Endothelial cell of umbilical vein (primary cell): ENCODE results near the gene MICAL3. TPM values are rescaled to one million over a fixed set of nuclear protein-coding genes. Genes with fewer than 3 reads are reported as not detected.

Source experiments
- BruUV-seq: library from RNA; stranded (reverse); fragments of 400-500 nt; replicated peaks from 2 replicates; lab custom pipeline; 2021; lab: Mats Ljungman, UMichigan
- CTCF ChIA-PET: fragments of 300-600, 350-600 bp; sonication (Branson Sonifier 250); formaldehyde crosslinking; loops from one replicate; lab custom pipeline; 2021; ENCODE audit warnings: antibody characterized with exemption, inconsistent platforms; lab: Charles Lee
- POLR2A ChIA-PET: fragments of 300-600, 350-600 bp; sonication (Branson Sonifier 250); formaldehyde crosslinking; loops from one replicate; lab custom pipeline; 2021; ENCODE audit warnings: antibody characterized with exemption, inconsistent platforms; lab: Charles Lee
- DNase-seq: peaks from one replicate; pipeline ENCODE4 v3.0.0-alpha.2; 2011; ENCODE audit warnings: low read depth, low spot score
- FAIRE-seq: peaks from 2 replicates; lab custom pipeline; 2011; peaks lifted over from hg19 to GRCh38; lab: Jason Lieb, UNC
- H2AFZ ChIP-seq: 2 replicates; pipeline ENCODE4 v1.6.0; 2012; ENCODE audit warnings: low read depth, low read length, control low read depth, inconsistent platforms
- H3K27ac ChIP-seq: 2 replicates; pipeline ENCODE4 v1.5.1; 2011; ENCODE audit warnings: low read depth, mild to moderate bottlenecking, control low read depth, low read length, moderate library complexity; ENCODE audit not compliant: insufficient read depth
- H3K27me3 ChIP-seq, 2 experiments: 2 replicates each; pipeline versions ENCODE4 v1.6.0 to v1.6.1; 2011; ENCODE audit warnings: low read length in 2 of 2, mixed read lengths in 1 of 2; ENCODE audit not compliant: control insufficient read depth in 2 of 2, insufficient read depth in 2 of 2
- H3K36me3 ChIP-seq, 2 experiments: 2 replicates in 1 of 2; 3 replicates in 1 of 2; pipeline ENCODE4 v1.5.1; 2011; ENCODE audit warnings: low read length in 2 of 2, mild to moderate bottlenecking in 1 of 2, moderate library complexity in 1 of 2; ENCODE audit not compliant: control insufficient read depth in 2 of 2, insufficient read depth in 2 of 2; ENCODE audit errors: extremely low read depth in 1 of 2
- H3K4me1 ChIP-seq: 3 replicates; pipeline ENCODE4 v1.5.1; 2011; ENCODE audit warnings: mild to moderate bottlenecking, low read length; ENCODE audit not compliant: control insufficient read depth, insufficient read depth; ENCODE audit errors: extremely low read depth
- H3K4me2 ChIP-seq: 2 replicates; pipeline ENCODE4 v1.6.1; 2011; ENCODE audit warnings: low read length, control low read depth, mixed read lengths; ENCODE audit not compliant: insufficient read depth
- H3K4me3 ChIP-seq, 3 experiments: fragments of 200-600 bp in 1 of 3; sonication (generic), shearing (Covaris generic) in 1 of 3; replicated peaks in 1 of 3; 2 replicates each; pipeline ENCODE4 v1.5.1; 2011 to 2016; ENCODE audit warnings: control low read depth in 3 of 3, low read length in 3 of 3, mild to moderate bottlenecking in 2 of 3, inconsistent platforms in 1 of 3, low read depth in 1 of 3, moderate library complexity in 1 of 3; ENCODE audit not compliant: insufficient read depth in 1 of 3
- H3K79me2 ChIP-seq: 2 replicates; pipeline ENCODE4 v1.6.0; 2012; ENCODE audit warnings: low read length, inconsistent platforms; ENCODE audit not compliant: control insufficient read depth, insufficient read depth
- H3K9ac ChIP-seq: replicated peaks from 2 replicates; pipeline ENCODE3; 2011; ENCODE audit warnings: low read length, control low read depth; ENCODE audit not compliant: insufficient read depth; ENCODE audit errors: extremely low read depth
- H3K9me1 ChIP-seq: replicated peaks from 3 replicates; pipeline ENCODE4 v1.6.0; 2011; ENCODE audit warnings: mild to moderate bottlenecking, low read length; ENCODE audit not compliant: control insufficient read depth, insufficient read depth; ENCODE audit errors: extremely low read depth
- H3K9me3 ChIP-seq: replicated peaks from 2 replicates; pipeline ENCODE4 v1.5.1; 2012; ENCODE audit warnings: low read length, inconsistent platforms; ENCODE audit not compliant: control insufficient read depth, insufficient read depth
- H4K20me1 ChIP-seq: replicated peaks from 2 replicates; pipeline ENCODE3; 2011; ENCODE audit warnings: mild to moderate bottlenecking, low read length; ENCODE audit not compliant: control insufficient read depth, insufficient read depth; ENCODE audit errors: extremely low read depth
- EZH2 ChIP-seq: IDR thresholded peaks from 2 replicates; pipeline ENCODE4 v1.6.1; 2012; ENCODE audit warnings: borderline replicate concordance, low read depth, mild to moderate bottlenecking, moderate library complexity, low read length, inconsistent platforms; ENCODE audit not compliant: severe bottlenecking
- GATA2 ChIP-seq: IDR thresholded peaks from 2 replicates; pipeline ENCODE4 v1.7.0; 2011; ENCODE audit warnings: low read depth, mild to moderate bottlenecking, moderate library complexity, mixed read lengths, low read length; ENCODE audit not compliant: insufficient read length, insufficient read depth
- JUN ChIP-seq: IDR thresholded peaks from 2 replicates; pipeline ENCODE4 v1.6.1; 2011; ENCODE audit warnings: borderline replicate concordance, low read depth; ENCODE audit not compliant: insufficient read length, insufficient read depth
- MYC ChIP-seq: IDR thresholded peaks from one replicate; pipeline ENCODE4 v1.6.1; 2011; ENCODE audit warnings: mild to moderate bottlenecking, low read depth, low read length
- POLR2A ChIP-seq: IDR thresholded peaks from 2 replicates; pipeline ENCODE4 v1.6.1; 2012; ENCODE audit warnings: low read depth, mild to moderate bottlenecking, control low read depth, low read length
- POLR2AphosphoS5 ChIP-seq: IDR thresholded peaks from 2 replicates; pipeline ENCODE4 v1.6.1; 2012; ENCODE audit warnings: low read depth, mild to moderate bottlenecking, control low read depth, low read length, moderate library complexity; ENCODE audit not compliant: insufficient read depth
- dilution Hi-C: fragments of 300-500 bp; cut with MboI; formaldehyde crosslinking; loops from one replicate; pipeline ENCODE4 v1.15.0; 2019; ENCODE audit warnings: low sequenced_read_pairs; ENCODE audit not compliant: extremely low pct_ligation_motif_present
- intact Hi-C: fragments of 100-400 bp; cut with micrococcal nuclease; formaldehyde crosslinking; loops from one replicate; pipeline ENCODE4 v1.10.0; 2022
- polyA plus RNA-seq, 4 experiments: library from polyadenylated mRNA; depleted of rRNA in 3 of 4; stranded (reverse) in 3 of 4; unstranded in 1 of 4; fragments of >200 nt; gene quantifications; 2 replicates each; pipeline versions ENCODE4 v1.2.1 to v1.2.3, GENCODE V29; 2011 to 2012; ENCODE audit warnings: missing spikeins in 1 of 4
- total RNA-seq: library from RNA; stranded (reverse); gene quantifications from 2 replicates; pipeline ENCODE4 v1.2.3, GENCODE V29; 2021
- TF ChIP-seq, protein P1 (sequence below), 2 donors: IDR thresholded peaks; 1 replicate in 1 of 2; 2 replicates in 1 of 2; pipeline ENCODE4 v1.5.1; 2011; ENCODE audit warnings: low read length in 2 of 2, mild to moderate bottlenecking in 2 of 2, moderate library complexity in 2 of 2, control low read depth in 1 of 2, inconsistent platforms in 1 of 2, low read depth in 1 of 2; ENCODE audit not compliant: insufficient read depth in 1 of 2; ENCODE audit errors: extremely low read depth in 1 of 2
- TF ChIP-seq, protein P2 (sequence below): IDR thresholded peaks from 2 replicates; pipeline ENCODE4 v1.6.1; 2011; ENCODE audit not compliant: insufficient read depth, insufficient read length

Gene MICAL3
- total and polyA plus RNA-seq, 2 donors (not counting 3 experiments of a cell fraction or from before 2014, with no cell fraction given): 14.5 to 63.7 TPM

DNA sequence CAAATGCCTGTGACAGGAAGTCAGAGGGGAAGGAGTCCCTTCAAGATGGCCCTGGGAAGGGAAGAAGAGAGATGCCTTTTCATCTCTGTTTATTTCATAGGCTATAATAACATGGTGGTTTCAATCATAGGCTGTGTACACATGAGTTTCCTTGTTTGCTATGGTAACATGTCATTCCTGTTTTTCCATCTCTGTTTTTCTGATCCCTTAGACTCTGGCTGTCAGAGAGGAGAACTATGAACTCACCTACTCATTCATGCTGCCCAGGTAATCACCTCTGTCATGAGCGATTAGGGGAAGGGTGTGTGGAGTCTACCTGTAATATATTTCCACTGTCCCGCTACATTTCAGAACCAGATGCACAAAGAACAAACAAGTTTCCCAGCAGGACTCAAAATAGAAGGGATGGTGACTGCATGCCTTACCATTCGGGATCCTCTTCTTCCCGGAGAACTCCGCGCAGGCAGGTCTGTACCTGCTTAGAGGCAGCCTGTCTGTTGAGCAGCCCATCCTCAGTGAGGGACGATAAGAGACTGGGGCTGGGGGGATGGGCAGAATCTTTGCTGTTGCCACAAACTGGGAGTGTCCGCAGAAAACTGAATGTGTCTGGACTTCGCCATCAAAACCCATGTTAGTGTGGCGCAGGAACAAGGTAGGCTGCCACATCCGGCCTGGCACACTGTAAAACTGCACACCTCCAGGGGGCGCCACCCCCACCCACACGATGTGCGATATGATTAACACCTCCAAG is 46.4 kb upstream of the MICAL3 start:
- Histone ChIP-seq H3K79me2 (no peaks in the 10 kb centered on the region), H3K9me3 (no peaks in the 10 kb centered on the region), H3K36me3 (no peaks in the 10 kb centered on the region), H2AFZ (no peak overlapping the region), H3K9ac (no peak overlapping the region), H3K4me2 (no peak overlapping the region), H3K27ac (no peak overlapping the region), H3K9me1 (no peaks in the 10 kb centered on the region), H3K4me3 (no peak overlapping the region), H4K20me1 (no peaks in the 10 kb centered on the region), H3K27me3 (peaks cover 24 to 31% of the 10 kb centered on the region in 2 experiments), H3K4me1 (no peaks in the 10 kb centered on the region)
- FAIRE-seq (no peak), DNase-seq (no peak)
- BruUV-seq: no TSS peak
- dilution Hi-C loops (no loop called here), intact Hi-C loops (loop anchor here (10.0 kb wide), 1 partner anchor 436 kb away; the partner anchor contains the start of gene BCL2L13)
- TF ChIP-seq POLR2A (no peak), POLR2AphosphoS5 (no peak), GATA2 (no peak), MYC (no peak), JUN (no peak), EZH2 (no peak)
- TF ChIP-seq, protein P1, sequence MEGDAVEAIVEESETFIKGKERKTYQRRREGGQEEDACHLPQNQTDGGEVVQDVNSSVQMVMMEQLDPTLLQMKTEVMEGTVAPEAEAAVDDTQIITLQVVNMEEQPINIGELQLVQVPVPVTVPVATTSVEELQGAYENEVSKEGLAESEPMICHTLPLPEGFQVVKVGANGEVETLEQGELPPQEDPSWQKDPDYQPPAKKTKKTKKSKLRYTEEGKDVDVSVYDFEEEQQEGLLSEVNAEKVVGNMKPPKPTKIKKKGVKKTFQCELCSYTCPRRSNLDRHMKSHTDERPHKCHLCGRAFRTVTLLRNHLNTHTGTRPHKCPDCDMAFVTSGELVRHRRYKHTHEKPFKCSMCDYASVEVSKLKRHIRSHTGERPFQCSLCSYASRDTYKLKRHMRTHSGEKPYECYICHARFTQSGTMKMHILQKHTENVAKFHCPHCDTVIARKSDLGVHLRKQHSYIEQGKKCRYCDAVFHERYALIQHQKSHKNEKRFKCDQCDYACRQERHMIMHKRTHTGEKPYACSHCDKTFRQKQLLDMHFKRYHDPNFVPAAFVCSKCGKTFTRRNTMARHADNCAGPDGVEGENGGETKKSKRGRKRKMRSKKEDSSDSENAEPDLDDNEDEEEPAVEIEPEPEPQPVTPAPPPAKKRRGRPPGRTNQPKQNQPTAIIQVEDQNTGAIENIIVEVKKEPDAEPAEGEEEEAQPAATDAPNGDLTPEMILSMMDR (IDR thresholded peaks at IDR 0.05; ENCODE audit: extremely low read depth in 1 of 2, insufficient read depth in 1 of 2, low read depth in 1 of 2, low read length in 2 of 2): peak in 1 of 2 donors; percentile 22
- TF ChIP-seq, protein P2, sequence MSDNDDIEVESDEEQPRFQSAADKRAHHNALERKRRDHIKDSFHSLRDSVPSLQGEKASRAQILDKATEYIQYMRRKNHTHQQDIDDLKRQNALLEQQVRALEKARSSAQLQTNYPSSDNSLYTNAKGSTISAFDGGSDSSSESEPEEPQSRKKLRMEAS: no peak
- ChIA-PET CTCF (interaction anchor here (1.1 to 2.0 kb wide), 3 partner anchors 8 to 241 kb away, joined by 3 to 8 read pairs (median 5); no protein-coding TSS in a partner anchor), POLR2A (no interaction called here)
